GM12892 (cell line): ENCODE results near the gene LHX4.

Experiments
- DNase-seq: peaks from one replicate; pipeline ENCODE4 v3.0.0; 2011; ENCODE audit not compliant: insufficient read length
- FAIRE-seq: peaks from 2 replicates; lab custom pipeline; 2011; peaks lifted over from hg19 to GRCh38; lab: Jason Lieb, UNC
- POLR2A ChIP-seq: IDR thresholded peaks from 2 replicates; pipeline ENCODE4 v1.6.1; 2011; ENCODE audit warnings: low read depth, low read length, control low read depth
- POLR2AphosphoS5 ChIP-seq: IDR thresholded peaks from 2 replicates; pipeline ENCODE4 v1.6.1; 2011; ENCODE audit warnings: low read depth, low read length, control low read depth
- TAF1 ChIP-seq: IDR thresholded peaks from 2 replicates; pipeline ENCODE4 v1.6.1; 2011; ENCODE audit warnings: low read depth, mild to moderate bottlenecking, control low read depth, low read length, borderline replicate concordance

LHX4 gene

GRCh38 chr1:180252638-180253536 is 22.8 kb downstream of the LHX4 start:
- FAIRE-seq = peak; percentile 87
- DNase-seq = peak; percentile 63
- TF ChIP-seq POLR2A (no peak), TAF1 (no peak), POLR2AphosphoS5 (no peak)

- FAIRE-seq (no peak), DNase-seq (no peak)
- TF ChIP-seq TAF1 = no peak
- no peak for TF ChIP-seq POLR2A
Observed at GRCh38 chr1:180253585-180254495, 23.8 kb downstream of the LHX4 start.

DNA sequence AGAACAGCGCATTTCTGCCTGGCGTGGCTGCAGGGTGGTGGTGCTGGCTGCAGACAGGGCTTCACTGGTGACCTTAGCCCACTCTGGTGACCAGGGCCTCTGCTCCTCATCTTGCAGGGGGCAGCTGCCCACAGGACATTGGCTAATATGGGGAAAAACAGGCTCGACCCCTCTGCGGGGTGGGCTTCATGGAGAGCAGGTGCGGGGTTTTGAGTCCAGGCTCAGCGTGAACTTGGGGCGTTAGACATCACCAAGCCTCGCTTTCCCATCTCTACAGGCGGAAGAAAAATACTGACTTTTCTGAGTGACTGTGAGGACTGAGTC is 24.4 kb downstream of the LHX4 start:
- DNase-seq (no peak), FAIRE-seq (no peak)
- TF ChIP-seq POLR2AphosphoS5 (no peak), TAF1 (no peak), POLR2A (no peak)

DNA sequence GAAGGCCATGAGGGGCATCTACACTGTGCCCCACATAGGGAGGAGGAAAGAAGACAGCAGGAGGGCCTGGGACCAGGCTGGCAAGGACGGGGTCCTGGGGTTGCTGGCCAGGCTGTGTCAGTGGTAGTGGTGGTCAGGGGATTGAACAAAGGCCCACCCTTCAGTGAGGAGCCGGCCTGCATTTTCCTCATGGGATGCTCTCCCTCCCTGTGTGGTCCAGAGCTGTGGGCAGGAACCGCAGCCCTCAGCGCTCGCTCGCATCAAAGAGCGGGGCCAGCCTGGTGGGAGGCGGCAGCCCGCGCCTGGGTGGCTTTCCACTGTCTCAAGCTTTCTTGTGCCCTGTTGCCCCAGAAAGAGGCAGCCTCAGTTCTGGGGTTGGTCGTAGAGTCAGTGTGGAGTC is 24.8 kb downstream of the LHX4 start:
- FAIRE-seq (no peak), DNase-seq (no peak)
- TF ChIP-seq POLR2AphosphoS5 (no peak), TAF1 (no peak), POLR2A (no peak)

DNA sequence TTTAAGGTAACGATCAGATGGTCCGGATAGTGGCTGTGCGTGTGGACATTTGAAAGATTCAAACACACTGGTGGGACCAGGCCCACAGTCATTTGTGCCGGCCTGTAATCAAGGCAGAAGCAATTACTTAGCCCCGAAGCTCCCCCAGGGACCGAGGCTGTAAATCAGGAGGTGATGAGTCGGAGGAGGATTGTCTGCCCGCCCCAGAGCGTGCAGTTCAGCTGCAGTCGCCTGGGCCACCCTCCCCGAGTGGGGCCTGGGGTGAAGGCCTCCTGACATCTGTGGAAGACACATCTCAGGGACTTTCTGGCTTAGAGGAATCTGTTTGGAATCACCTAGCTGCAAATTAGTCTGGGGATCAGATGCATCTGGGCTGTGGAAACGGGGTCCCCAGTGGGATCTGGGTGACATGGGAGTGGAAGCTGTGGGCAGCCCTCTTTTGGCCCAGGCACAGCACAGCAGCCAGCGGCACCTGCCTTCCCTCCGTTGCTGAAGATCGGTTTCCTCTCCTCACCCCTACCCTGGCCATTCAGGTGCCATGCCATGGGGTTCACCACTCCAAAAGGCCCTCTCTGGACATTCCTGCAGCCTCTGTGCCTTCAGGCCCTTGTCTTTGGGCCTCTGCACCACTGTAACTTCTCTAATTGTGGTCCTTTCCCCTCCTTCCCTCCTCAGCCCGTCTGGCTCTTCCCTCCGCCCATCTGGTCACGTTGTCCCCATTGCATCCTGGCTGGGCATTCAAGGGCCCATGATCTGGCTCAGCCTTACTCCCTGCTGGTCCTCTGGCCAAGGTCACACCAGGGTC is 25.7 kb downstream of the LHX4 start:
- DNase-seq = no peak
- TF ChIP-seq POLR2A = no peak
- TF ChIP-seq TAF1 = no peak
- TF ChIP-seq POLR2AphosphoS5 = no peak
- FAIRE-seq = no peak

DNA sequence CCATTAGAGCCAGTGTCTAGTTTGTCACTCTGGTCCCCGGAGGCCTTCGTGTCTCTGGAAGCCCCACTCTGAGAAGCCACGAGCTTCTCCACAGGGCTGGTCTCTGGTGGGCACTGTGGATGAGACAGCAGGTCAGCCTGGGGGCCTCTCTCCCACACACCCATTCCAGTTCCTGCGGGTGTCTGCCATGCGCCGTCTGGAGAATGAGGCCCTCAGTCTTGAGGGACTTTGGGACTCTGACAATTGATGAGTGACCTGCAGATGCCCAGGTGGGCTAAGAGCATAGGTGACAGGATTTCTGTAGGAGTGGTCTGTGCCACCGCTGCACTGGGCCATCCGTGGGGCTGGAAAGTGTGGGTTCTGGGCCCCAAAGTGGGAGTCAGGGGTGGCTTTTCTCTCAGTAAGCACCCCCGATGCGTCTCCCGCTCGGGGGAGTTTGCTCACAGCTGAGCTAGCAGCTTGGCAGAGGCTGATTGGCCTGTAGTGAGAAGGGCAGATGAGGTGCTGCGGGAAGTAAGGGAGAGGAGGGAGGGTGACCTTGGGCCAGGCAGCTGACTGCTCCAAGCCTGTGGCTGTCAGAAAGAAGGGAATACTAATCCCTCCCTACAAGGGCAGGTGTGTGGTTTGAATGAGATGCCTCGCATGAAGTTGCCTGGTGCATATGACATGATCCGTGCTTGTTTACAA is 26.4 kb downstream of the LHX4 start:
- FAIRE-seq (no peak), DNase-seq (no peak)
- no peak for TF ChIP-seq POLR2AphosphoS5
- TF ChIP-seq TAF1 = no peak
- no peak for TF ChIP-seq POLR2A

DNA sequence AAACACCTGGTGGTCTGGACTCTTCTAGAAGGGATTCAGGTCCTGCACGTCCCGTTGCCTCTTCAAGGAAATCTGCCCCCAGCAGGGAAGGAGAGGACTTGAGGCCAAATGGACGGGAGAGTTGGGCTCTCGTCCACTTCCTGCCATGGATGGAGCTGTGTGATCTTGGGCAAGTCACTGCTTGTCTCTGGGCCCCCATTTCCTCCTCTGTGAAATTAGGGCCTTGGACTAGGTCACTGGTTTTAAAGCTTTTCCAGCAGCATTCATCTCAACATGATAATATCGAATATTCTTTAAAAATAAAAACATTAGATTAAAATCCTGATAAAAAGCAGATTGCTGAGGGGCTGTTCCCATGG is 26.9 kb downstream of the LHX4 start:
- no peak for TF ChIP-seq POLR2AphosphoS5
- no peak for TF ChIP-seq POLR2A
- no peak for TF ChIP-seq TAF1
- FAIRE-seq = no peak
- no peak for DNase-seq

- FAIRE-seq = no peak
- TF ChIP-seq POLR2A (no peak), TAF1 (no peak), POLR2AphosphoS5 (no peak)
- DNase-seq = no peak
Observed at GRCh38 chr1:180257486-180257885, 27.4 kb downstream of the LHX4 start.

DNA sequence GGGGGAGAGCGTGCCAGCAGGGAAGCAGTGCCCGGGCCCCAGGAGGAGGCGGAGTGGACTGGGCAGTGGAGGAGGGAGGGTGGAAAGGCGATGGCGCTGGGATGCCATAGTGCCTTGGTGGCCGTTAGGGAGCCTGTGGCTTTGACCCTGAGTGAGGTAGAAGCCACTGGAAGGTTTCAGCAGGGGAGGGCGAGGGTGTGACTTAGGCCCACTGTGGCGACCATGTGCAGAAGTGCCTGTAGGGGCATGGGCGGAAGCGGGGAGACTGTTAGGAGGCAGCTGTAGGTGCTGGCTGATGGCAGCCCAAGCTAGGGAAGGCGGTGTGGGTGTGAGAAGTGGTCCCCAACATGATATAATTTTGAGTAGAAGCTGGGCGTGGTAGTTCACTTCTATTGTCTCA is 28.2 kb downstream of the LHX4 start:
- TF ChIP-seq POLR2A (no peak), TAF1 (no peak), POLR2AphosphoS5 (no peak)
- DNase-seq = no peak
- FAIRE-seq = no peak

DNA sequence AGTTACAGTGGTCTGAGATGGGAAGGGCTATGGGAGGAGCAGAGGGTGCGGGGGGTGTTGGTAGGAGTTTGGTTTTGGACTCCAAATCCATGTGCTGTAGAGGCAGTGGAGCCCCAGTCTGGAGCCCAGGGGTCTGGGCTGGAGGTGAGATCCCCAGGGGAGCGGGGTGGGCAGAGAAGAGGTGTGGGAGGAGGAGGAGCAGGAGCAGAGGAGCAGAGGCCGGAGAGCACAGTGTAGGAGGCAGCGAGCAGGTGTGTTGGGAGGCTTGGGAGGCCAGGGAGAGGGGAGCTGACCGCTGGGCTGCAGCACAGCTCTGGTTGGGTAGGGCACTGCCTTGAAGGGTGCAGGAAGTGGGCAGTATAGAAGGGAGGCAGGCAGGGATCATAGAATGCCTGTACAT is 28.9 kb downstream of the LHX4 start:
- TF ChIP-seq TAF1 (no peak), POLR2A (no peak), POLR2AphosphoS5 (no peak)
- FAIRE-seq = no peak
- DNase-seq = no peak

GRCh38 chr1:180259431-180260338 is 29.6 kb downstream of the LHX4 start:
- FAIRE-seq (no peak), DNase-seq (no peak)
- no peak for TF ChIP-seq POLR2AphosphoS5
- TF ChIP-seq TAF1 = no peak
- TF ChIP-seq POLR2A = no peak
